ENCODE results near the gene ICAM5.

ICAM5 gene

GRCh38 chr19:10292206-10292788 lies 2.5 kb downstream of the ICAM5 start:
- TF ChIP-seq, protein P1, sequence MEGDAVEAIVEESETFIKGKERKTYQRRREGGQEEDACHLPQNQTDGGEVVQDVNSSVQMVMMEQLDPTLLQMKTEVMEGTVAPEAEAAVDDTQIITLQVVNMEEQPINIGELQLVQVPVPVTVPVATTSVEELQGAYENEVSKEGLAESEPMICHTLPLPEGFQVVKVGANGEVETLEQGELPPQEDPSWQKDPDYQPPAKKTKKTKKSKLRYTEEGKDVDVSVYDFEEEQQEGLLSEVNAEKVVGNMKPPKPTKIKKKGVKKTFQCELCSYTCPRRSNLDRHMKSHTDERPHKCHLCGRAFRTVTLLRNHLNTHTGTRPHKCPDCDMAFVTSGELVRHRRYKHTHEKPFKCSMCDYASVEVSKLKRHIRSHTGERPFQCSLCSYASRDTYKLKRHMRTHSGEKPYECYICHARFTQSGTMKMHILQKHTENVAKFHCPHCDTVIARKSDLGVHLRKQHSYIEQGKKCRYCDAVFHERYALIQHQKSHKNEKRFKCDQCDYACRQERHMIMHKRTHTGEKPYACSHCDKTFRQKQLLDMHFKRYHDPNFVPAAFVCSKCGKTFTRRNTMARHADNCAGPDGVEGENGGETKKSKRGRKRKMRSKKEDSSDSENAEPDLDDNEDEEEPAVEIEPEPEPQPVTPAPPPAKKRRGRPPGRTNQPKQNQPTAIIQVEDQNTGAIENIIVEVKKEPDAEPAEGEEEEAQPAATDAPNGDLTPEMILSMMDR (IDR thresholded peaks at IDR 0.05) = no peak
- H3K27me3 ChIP-seq = peaks cover 100% of the 10 kb centered on the region
- no peaks in the 10 kb centered on the region for H3K36me3 ChIP-seq
- H3K4me3 ChIP-seq (ENCODE audit: low read depth in 1 of 2, low read length in 1 of 2) = peak overlapping the region; percentile 46 to 54
- H3K27ac ChIP-seq = peak overlapping the region; percentile 49
- peaks cover 72 to 84% of the 10 kb centered on the region in 2 experiments for H3K4me1 ChIP-seq (ENCODE audit: control insufficient read depth in 1 of 2, insufficient read depth in 1 of 2, low read depth in 1 of 2, low read length in 1 of 2)
- H3K9me3 ChIP-seq = peaks cover 5% of the 10 kb centered on the region

DNA sequence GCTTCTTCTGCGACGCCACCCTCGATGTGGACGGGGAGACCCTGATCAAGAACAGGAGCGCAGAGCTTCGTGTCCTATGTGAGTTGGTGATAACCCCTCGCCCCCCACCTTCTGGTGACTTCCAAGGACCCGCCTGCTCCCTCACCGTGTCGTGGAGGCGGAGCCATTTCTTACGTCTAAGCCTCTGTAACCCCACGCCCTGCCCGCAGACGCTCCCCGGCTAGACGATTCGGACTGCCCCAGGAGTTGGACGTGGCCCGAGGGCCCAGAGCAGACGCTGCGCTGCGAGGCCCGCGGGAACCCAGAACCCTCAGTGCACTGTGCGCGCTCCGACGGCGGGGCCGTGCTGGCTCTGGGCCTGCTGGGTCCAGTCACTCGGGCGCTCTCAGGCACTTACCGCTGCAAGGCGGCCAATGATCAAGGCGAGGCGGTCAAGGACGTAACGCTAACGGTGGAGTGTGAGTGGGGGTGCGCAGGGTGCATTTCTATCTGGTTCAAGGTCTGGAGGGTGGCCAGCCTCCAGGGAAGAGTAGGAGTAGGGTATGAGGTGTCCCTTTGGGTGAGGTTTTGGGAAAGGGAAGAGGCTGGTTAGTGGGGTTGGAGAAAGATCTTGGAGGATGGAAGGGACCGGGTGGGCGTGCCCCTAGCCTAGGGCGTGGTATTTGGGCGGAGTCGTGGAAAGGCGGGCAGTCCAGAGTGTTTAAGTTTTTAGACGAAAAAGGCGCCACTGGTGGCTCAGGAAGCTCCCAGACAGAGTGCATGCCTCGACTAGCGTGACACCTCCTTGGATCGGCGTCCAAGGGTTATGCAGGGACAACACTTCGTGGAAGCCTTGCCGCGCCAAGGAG lies 3.3 kb downstream of the ICAM5 start:
- H3K36me3 ChIP-seq = no peaks in the 10 kb centered on the region
- peaks cover 65 to 76% of the 10 kb centered on the region in 2 experiments for H3K4me1 ChIP-seq (ENCODE audit: control insufficient read depth in 1 of 2, insufficient read depth in 1 of 2, low read depth in 1 of 2, low read length in 1 of 2)
- peaks cover 100% of the 10 kb centered on the region for H3K27me3 ChIP-seq
- H3K4me3 ChIP-seq (ENCODE audit: low read depth in 1 of 2, low read length in 1 of 2) = peak overlapping the region; percentile 46 to 54
- H3K27ac ChIP-seq = no peak overlapping the region
- H3K9me3 ChIP-seq = peaks cover 5% of the 10 kb centered on the region
- TF ChIP-seq, protein P1 (IDR thresholded peaks at IDR 0.05) = no peak

DNA sequence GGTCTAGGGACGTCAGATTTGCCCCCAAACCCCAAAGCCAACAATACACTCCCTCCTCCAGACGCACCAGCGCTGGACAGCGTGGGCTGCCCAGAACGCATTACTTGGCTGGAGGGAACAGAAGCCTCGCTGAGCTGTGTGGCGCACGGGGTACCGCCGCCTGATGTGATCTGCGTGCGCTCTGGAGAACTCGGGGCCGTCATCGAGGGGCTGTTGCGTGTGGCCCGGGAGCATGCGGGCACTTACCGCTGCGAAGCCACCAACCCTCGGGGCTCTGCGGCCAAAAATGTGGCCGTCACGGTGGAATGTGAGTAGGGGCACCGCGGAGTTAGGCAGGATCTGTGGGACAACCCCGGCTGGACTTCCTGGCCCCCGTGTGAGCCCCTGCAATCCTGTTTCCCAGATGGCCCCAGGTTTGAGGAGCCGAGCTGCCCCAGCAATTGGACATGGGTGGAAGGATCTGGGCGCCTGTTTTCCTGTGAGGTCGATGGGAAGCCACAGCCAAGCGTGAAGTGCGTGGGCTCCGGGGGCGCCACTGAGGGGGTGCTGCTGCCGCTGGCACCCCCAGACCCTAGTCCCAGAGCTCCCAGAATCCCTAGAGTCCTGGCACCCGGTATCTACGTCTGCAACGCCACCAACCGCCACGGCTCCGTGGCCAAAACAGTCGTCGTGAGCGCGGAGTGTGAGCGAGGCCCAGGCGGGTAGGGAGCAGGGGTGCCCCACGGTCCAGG lies 4.0 kb downstream of the ICAM5 start:
- no peaks in the 10 kb centered on the region for H3K36me3 ChIP-seq
- H3K27ac ChIP-seq = no peak overlapping the region
- peaks cover 57 to 69% of the 10 kb centered on the region in 2 experiments for H3K4me1 ChIP-seq (ENCODE audit: control insufficient read depth in 1 of 2, insufficient read depth in 1 of 2, low read depth in 1 of 2, low read length in 1 of 2)
- peaks cover 5% of the 10 kb centered on the region for H3K9me3 ChIP-seq
- H3K4me3 ChIP-seq (ENCODE audit: low read depth in 1 of 2, low read length in 1 of 2) = no peak overlapping the region
- peaks cover 100% of the 10 kb centered on the region for H3K27me3 ChIP-seq
- TF ChIP-seq, protein P1 (IDR thresholded peaks at IDR 0.05) = no peak

DNA sequence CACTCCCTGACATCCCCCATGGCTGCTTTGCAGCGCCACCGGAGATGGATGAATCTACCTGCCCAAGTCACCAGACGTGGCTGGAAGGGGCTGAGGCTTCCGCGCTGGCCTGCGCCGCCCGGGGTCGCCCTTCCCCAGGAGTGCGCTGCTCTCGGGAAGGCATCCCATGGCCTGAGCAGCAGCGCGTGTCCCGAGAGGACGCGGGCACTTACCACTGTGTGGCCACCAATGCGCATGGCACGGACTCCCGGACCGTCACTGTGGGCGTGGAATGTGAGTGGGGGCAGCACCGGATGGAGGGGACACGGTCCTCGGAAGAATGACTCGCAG lies 4.6 kb downstream of the ICAM5 start:
- no peak overlapping the region for H3K4me3 ChIP-seq (ENCODE audit: low read depth in 1 of 2, low read length in 1 of 2)
- TF ChIP-seq, protein P1 (IDR thresholded peaks at IDR 0.05) = no peak
- H3K4me1 ChIP-seq (ENCODE audit: control insufficient read depth in 1 of 2, insufficient read depth in 1 of 2, low read depth in 1 of 2, low read length in 1 of 2) = peaks cover 52 to 64% of the 10 kb centered on the region in 2 experiments
- H3K36me3 ChIP-seq = no peaks in the 10 kb centered on the region
- H3K27me3 ChIP-seq = peaks cover 100% of the 10 kb centered on the region
- peaks cover 5% of the 10 kb centered on the region for H3K9me3 ChIP-seq
- no peak overlapping the region for H3K27ac ChIP-seq

DNA sequence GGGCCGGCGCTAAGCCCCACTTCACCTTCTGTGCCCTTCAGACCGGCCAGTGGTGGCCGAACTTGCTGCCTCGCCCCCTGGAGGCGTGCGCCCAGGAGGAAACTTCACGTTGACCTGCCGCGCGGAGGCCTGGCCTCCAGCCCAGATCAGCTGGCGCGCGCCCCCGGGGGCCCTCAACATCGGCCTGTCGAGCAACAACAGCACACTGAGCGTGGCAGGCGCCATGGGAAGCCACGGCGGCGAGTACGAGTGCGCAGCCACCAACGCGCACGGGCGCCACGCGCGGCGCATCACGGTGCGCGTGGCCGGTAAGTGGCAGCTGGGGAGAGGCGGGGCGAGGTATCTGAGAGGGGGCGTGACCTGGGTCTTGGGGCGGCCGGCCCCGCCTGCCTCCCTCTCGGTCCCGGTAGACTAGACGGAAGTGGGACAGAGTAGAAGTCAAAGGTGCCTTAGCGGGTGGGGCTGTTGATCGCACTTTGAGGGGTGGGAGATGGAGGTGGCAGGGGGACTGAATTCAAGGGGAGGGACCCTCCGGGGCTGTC lies 5.6 kb downstream of the ICAM5 start:
- TF ChIP-seq, protein P1 (IDR thresholded peaks at IDR 0.05) = peak; percentile 46
- H3K27ac ChIP-seq = peak overlapping the region; percentile 46
- peaks cover 51 to 64% of the 10 kb centered on the region in 2 experiments for H3K4me1 ChIP-seq (ENCODE audit: control insufficient read depth in 1 of 2, insufficient read depth in 1 of 2, low read depth in 1 of 2, low read length in 1 of 2)
- peaks cover 100% of the 10 kb centered on the region for H3K27me3 ChIP-seq
- H3K9me3 ChIP-seq = peaks cover 5% of the 10 kb centered on the region
- no peaks in the 10 kb centered on the region for H3K36me3 ChIP-seq
- peak overlapping the region; percentile 54 to 58 for H3K4me3 ChIP-seq (ENCODE audit: low read depth in 1 of 2, low read length in 1 of 2)

Measured in neutrophil (primary cell).